HL-60/S4 treated with phorbol 12-myristate 13-acetate at 8.2 ng/mL for 4 days and 3 days (cell line): ENCODE results near the gene SLC9A1.

Experiments used
- in situ Hi-C: fragments of 300-500 bp; cut with MboI; formaldehyde crosslinking; loops from 2 replicates; pipeline ENCODE4 v1.15.0; 2022; ENCODE audit warnings: low sequenced_read_pairs

Gene SLC9A1

DNA sequence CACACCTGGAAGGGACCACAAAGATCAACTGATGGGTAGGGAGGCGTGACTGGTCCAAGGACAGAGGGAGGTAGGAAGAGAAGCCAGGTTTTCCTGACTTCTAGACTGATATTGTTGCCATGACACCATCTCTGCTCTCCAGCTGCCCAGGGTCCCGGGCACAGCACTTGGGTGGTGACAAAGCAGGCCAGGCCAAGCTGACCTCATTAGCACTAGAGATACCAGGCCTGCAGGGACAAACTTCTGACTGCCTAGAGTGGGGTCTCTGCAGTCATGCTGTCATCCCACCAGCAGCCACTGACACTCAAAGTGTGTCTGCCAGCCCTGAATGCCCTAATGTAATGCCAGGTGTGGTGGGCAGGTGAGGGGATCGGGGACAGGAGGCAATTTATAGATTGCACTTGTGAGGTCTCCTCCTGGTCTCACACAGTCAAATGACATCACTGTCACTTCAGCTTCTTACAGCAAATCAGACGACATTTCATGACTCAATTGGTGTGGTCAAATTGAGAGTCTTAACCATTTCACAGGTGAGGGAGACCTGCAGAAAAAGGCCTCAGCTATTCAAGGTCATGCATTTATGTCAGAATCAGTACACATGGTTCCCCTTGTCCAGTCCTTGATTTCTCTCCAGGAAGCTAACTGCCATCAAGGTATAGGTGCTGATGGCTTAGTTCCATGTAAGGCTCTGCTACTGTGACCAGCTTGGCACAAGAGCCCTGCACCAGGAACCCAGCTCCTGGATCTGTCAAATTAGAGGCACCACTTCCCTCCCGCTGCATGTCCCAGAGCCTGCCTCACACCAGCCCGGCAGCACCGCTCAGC, 2.7 kb downstream of the SLC9A1 start:
- in situ Hi-C loops = no loop called here

DNA sequence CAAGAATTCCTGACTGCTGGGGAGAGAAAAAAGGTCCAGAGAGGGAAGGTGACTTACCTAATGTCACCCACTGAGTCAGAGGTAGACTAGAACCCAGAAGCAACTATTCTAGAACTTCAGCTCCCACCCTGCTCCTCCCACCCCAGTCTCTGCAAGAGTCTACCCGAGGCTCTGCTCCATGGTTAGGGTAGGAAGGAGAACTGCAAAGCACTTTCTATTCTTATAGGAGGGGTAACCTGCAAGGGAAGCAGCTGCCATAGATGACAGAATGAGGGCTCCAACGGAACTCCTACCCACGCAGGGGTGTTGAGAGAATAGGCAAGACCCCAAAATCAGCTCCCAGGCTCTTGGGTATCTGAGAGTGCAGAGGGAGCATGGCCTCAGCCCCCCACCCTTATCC, 4.3 kb downstream of the SLC9A1 start:
- in situ Hi-C loops = no loop called here

DNA sequence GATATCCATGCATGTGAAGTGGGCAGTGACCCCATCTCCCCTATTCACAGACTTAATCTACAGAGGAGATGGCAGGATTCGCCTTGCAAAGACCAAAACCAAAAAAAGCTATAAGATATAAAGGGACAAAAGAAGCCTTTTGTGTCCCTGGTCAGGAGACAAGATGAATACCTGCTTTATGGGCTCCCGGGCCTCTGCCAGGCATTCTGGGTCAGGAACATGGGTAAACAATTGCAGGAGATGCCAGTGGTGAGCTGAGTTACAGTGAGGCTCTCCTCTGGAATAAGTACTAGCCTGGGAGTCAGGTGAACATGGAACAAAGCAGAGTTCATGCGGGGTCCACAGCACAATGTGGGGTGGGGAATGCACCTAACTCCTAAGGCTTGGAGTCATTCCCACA, 4.7 kb downstream of the SLC9A1 start:
- in situ Hi-C loops = no loop called here

DNA sequence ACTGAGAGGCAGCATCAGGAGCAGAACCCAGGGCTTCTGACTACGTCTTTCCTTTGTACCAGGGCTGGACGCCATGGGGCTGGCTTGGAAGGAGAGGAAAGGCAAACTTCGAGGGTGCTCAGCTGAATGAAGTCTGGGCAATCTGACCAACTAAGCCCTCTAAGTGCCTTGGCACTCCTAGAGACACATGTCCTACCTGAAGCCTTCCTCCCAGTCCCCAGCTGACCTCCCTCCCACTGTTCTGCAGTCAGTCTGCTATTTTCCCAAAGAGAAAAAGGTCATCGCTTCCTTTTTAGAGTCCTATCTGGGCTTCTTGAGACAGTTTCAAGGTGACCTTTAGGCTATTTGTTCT, 5.2 kb downstream of the SLC9A1 start:
- in situ Hi-C loops = no loop called here

DNA sequence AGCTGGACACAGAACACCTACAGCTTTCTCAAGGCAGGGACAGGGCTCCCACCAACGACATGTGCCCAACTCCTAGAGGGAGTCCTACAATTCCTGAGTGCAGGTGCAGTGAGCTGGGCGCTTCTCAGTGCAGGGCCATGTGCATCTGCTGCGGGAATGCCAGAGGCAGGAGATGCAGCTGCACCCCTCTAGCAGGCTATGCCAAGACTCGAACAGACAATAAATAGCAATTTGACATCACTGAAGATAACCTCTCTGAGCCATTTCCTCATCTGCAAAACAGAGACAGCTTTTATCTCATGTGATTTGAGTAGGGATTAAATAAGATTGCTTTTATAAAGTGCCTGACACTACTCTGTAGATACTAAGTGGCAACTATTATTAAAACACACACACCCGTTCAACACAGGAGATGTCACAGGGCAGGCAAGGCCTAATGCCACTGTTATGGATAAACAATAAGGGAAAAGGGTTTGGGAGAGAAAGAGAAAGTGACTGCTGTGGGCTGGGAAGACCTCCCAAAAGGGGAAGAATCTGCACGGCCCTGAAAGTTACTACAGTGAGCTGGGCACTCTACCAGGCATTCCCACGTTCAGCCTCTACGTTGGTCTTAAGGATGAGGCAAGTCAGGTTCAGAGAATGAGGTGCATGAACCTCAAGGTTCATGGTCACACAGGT, 5.7 kb downstream of the SLC9A1 start:
- in situ Hi-C loops = no loop called here

GRCh38 chr1:27148591-27148990, 6.3 kb downstream of the SLC9A1 start:
- in situ Hi-C loops = no loop called here

DNA sequence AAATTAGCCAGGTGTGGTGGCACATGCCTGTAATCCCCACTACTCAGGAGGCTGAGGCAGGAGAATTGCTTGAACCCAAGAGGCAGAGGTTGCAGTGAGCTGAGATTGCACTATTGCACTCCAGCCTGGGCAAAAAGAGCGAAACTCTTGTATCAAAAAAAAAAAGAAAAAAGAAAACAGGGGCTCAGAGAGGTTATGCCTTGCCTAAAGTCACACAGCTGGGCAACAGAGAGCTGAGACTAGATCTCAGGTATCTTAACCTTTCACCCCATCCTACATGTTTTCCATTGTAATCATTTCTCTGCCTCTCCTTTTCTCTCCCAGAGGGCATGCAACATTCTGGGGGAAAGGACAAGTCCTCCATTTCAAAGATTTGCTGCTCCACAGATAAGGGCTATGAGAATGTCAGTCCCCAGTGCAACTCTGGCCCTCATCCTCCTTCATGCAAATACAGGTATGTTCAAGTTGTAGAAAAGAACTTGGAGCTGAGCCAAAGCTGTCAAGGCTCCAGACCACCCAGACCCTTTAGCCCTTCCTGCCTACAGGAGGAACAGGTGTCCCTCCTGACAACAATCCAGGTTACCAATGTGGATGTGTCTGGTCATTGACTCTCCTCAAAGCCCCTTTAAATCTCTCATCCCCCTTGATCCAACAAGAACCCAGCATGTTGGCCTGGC, 6.9 kb downstream of the SLC9A1 start:
- in situ Hi-C loops = no loop called here

DNA sequence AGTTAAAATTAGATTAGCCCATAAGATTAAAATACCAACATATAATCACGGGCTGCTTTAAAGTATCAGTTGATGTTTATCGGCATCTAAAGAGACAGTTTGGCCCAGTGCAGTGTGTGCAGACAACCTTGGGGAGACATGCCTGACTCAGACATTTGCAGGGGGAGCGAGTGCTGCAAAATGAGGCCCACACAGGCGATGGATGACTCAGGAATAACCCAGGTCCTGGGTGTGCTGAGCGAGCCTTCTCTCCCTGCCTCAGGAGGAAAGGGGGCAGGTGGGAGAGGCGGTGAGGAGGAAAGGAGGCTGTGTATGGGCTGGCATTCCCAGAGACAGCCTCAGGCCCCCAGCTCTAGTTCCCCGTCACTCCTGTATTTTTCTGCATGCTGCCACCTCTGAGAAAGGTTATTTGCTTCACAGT, 9.0 kb downstream of the SLC9A1 start:
- in situ Hi-C loops = no loop called here

GRCh38 chr1:27144920-27145661, 9.8 kb downstream of the SLC9A1 start:
- in situ Hi-C loops = no loop called here

GRCh38 chr1:27144049-27144748, 10.7 kb downstream of the SLC9A1 start:
- in situ Hi-C loops = no loop called here

- in situ Hi-C loops = no loop called here
Measured at GRCh38 chr1:27143401-27143800, 11.5 kb downstream of the SLC9A1 start.

- in situ Hi-C loops = no loop called here
Measured at GRCh38 chr1:27142464-27142863, 12.5 kb downstream of the SLC9A1 start.

DNA sequence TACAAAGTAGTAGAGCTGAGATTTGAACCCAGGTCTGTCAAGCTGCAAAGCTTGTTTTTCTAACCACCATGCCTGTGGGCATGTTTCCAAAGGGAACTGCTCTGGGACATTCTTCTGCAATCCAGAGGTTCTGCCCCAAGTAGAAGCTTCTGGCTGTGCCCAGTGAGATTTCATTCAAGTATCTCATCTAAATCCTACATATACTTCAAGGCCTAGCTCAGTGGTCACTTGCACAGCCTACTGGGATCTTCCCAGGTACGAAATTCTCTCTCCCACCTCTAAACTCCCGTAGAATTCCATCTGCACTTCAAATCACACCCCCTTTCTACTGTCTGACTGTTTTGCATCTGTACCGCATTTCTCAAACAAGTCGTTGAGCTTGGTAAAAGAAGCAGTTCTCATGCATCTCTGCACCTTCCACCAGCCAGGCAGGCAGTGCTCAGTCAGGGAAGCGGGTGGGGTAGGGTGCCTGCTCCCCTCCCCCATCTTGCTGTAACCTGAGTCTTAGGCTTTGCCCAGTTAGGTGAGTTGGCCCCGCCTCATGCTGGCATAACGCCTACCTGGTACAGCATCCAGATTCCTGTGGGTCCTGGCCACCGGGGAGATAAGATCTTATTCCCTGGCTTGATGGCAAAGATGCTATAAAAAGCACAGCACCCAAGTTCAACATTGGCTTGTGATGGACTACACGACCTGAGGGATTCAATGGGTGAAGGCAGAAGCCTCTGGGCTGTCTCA, 13.5 kb downstream of the SLC9A1 start:
- in situ Hi-C loops = no loop called here

- in situ Hi-C loops = no loop called here
Measured at GRCh38 chr1:27139980-27140379, 14.9 kb downstream of the SLC9A1 start.

DNA sequence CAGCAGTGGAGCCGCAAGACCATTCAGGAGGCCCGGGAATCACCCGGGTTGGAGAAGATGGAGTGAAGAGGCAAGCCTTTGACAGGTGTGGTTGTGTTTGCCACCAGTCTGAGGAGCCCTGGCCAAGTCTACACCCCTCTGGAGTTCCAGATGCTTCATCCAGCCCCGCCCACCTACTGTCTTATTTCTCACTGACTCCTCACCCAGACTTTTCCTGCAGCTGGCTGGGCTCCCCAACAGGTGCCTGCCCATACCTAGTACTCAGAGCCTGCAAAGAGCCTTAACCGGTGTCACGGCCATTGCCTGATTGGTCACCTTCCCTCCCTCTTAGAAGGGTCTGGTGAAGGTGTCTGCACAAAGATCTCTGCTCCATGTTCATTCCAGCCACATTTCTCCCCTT, 16.0 kb downstream of the SLC9A1 start:
- in situ Hi-C loops = no loop called here

DNA sequence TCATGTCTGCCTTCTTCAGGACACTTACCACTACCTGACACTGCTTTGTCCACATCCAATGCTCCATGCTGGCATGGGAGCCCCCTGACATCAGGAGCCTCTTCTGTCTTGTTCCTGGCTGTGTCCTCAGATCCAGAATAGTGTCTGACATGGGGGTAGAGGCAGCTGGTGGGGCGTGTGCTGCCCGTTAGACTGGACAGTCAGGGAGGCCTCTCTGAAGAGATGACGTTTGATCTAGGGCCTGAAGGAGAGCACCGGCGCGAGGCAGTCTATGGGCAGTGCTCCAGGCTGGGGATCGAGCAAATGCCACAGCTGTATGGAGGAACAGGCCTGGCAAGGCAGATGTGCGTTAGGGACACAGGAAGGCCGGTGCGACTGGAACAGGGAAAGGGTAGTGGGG, 16.6 kb downstream of the SLC9A1 start:
- in situ Hi-C loops = no loop called here

- in situ Hi-C loops = no loop called here
Measured at GRCh38 chr1:27137544-27138075, 17.3 kb downstream of the SLC9A1 start.

- in situ Hi-C loops = no loop called here
Measured at GRCh38 chr1:27136998-27137542, 17.9 kb downstream of the SLC9A1 start.

DNA sequence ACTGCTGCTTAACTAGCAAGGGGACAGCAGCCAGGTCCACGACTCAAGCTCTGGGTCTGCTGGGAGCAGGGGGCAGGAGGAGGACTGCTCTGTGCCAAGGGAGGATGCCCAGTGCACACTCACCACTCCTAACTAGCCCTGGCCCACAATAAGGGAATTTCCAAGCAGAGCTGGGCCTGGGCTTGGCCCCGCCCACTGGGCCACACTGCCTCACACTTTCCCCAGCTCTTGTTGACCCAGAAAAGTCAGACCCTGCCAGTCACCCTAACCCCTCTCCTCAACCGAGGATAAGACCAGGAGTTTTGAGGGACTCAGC, 18.7 kb downstream of the SLC9A1 start:
- in situ Hi-C loops = no loop called here
